ENCODE results near the gene HOXC5. TPM values are rescaled to one million over a fixed set of nuclear protein-coding genes. Genes with fewer than 3 reads are reported as not detected.

The HOXC5 gene
- total RNA-seq, 1 donor from 2014 or later, result not detected

- H3K4me1 ChIP-seq, result peaks cover 5% of the 10 kb centered on the region
- ATAC-seq, result no peak
- no peaks in the 10 kb centered on the region for H3K36me3 ChIP-seq
- no peak for TF ChIP-seq CTCF (IDR thresholded peaks at IDR 0.05)
- H3K27ac ChIP-seq, result no peak overlapping the region
- DNase-seq, result no peak
- H3K9me3 ChIP-seq, result no peaks in the 10 kb centered on the region
- H3K4me3 ChIP-seq, result peak overlapping the region; percentile 48
- H3K27me3 ChIP-seq, result peaks cover 95% of the 10 kb centered on the region
- intact Hi-C loops (cut with DNase I), result no loop called here
Measured at GRCh38 chr12:54016478-54016964, 16.3 kb upstream of the HOXC5 start.

GRCh38 chr12:54017027-54017788, 15.6 kb upstream of the HOXC5 start:
- H3K4me3 ChIP-seq, result peak overlapping the region; percentile 48

GRCh38 chr12:54017878-54018467, 14.9 kb upstream of the HOXC5 start:
- H3K4me3 ChIP-seq, result peak overlapping the region; percentile 48

More at GRCh38 chr12:54017027-54017788, 15.6 kb upstream of the HOXC5 start:
- Histone ChIP-seq H3K36me3 (no peaks in the 10 kb centered on the region), H3K4me1 (peaks cover 5% of the 10 kb centered on the region), H3K9me3 (no peaks in the 10 kb centered on the region), H3K27ac (no peak overlapping the region), H3K27me3 (peaks cover 94% of the 10 kb centered on the region)
- ATAC-seq (no peak), DNase-seq (no peak)
- no peak for TF ChIP-seq CTCF (IDR thresholded peaks at IDR 0.05)
- intact Hi-C loops (cut with DNase I), result no loop called here

GRCh38 chr12:54018468-54018984, 14.3 kb upstream of the HOXC5 start:
- H3K36me3 ChIP-seq, result no peaks in the 10 kb centered on the region

More at GRCh38 chr12:54017878-54018467, 14.9 kb upstream of the HOXC5 start:
- TF ChIP-seq CTCF (IDR thresholded peaks at IDR 0.05), result no peak
- ATAC-seq, result peak; percentile 78
- H3K27ac ChIP-seq, result peak overlapping the region; percentile 68
- H3K27me3 ChIP-seq, result peaks cover 94% of the 10 kb centered on the region
- peak; percentile 84 for DNase-seq
- H3K36me3 ChIP-seq, result no peaks in the 10 kb centered on the region
- intact Hi-C loops (cut with DNase I), result no loop called here
- peaks cover 5% of the 10 kb centered on the region for H3K4me1 ChIP-seq
- no peaks in the 10 kb centered on the region for H3K9me3 ChIP-seq

More at GRCh38 chr12:54018468-54018984, 14.3 kb upstream of the HOXC5 start:
- H3K27ac ChIP-seq, result peak overlapping the region; percentile 68
- DNase-seq (no peak), ATAC-seq (no peak)
- H3K27me3 ChIP-seq, result peaks cover 94% of the 10 kb centered on the region
- TF ChIP-seq CTCF (IDR thresholded peaks at IDR 0.05), result no peak
- no peaks in the 10 kb centered on the region for H3K9me3 ChIP-seq
- H3K4me1 ChIP-seq, result peaks cover 5% of the 10 kb centered on the region
- intact Hi-C loops (cut with DNase I), result no loop called here
- H3K4me3 ChIP-seq, result peak overlapping the region; percentile 48

Measured in upper lobe of right lung (tissue), 1 donor.